ENCODE data around the gene TMEM175. TPM values are rescaled to one million over a fixed set of nuclear protein-coding genes. Genes with fewer than 3 reads are reported as not detected.

Gene TMEM175
- total RNA-seq, 2 donors from 2014 or later, result 20.2 to 24.0 TPM

DNA sequence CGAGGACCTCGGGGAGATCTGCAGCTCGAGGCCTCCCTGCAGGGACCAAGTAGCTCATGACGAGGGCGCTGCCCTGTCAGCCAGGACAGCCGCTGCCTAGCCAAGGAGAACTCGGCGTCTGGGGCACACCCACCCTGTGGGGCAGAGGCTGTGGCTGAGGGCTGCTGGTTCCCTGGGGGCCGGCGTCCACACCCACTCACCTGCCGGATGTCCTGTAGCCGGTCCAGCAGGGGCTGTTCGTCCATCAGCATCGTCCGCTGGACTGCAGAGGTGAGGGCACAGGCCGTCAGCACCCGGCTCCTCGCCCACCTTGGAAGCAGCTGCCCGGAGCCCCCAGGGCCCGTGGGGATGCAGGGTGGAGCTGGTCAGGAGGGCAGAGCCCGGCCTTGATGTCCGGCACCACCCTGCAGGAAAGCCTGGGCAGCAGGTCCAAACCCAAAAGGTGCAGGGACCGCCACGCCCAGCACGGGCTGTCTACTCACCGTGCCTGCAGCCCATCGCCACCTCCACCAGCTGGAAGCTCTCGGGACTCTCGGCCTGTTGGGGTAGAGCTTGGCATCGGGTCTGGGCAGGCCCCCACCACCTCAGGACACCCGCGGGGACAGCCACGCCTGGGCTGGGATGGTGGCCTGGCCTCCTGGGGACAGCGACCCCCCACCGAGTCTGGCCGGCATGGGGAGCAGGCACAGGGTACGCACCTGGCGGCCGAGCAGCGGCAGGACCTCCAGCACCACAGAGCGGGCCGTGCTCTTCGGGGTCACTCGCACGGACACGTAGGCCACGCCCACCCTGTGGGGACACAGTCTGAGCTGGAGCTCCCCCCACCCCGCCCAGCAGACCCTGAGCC lies 34.2 kb downstream of the TMEM175 start:
- DNase-seq (ENCODE audit: low spot score), result no peak
- TF ChIP-seq, protein P1, sequence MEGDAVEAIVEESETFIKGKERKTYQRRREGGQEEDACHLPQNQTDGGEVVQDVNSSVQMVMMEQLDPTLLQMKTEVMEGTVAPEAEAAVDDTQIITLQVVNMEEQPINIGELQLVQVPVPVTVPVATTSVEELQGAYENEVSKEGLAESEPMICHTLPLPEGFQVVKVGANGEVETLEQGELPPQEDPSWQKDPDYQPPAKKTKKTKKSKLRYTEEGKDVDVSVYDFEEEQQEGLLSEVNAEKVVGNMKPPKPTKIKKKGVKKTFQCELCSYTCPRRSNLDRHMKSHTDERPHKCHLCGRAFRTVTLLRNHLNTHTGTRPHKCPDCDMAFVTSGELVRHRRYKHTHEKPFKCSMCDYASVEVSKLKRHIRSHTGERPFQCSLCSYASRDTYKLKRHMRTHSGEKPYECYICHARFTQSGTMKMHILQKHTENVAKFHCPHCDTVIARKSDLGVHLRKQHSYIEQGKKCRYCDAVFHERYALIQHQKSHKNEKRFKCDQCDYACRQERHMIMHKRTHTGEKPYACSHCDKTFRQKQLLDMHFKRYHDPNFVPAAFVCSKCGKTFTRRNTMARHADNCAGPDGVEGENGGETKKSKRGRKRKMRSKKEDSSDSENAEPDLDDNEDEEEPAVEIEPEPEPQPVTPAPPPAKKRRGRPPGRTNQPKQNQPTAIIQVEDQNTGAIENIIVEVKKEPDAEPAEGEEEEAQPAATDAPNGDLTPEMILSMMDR (IDR thresholded peaks at IDR 0.05), result no peak
- Histone ChIP-seq H3K36me3 (peaks cover 9% of the 10 kb centered on the region), H3K4me3 (no peak overlapping the region), H3K27me3 (no peaks in the 10 kb centered on the region), H3K27ac (no peak overlapping the region), H3K9me3 (no peaks in the 10 kb centered on the region), H3K4me1 (peaks cover 0 to 17% of the 10 kb centered on the region in 2 donors)

DNA sequence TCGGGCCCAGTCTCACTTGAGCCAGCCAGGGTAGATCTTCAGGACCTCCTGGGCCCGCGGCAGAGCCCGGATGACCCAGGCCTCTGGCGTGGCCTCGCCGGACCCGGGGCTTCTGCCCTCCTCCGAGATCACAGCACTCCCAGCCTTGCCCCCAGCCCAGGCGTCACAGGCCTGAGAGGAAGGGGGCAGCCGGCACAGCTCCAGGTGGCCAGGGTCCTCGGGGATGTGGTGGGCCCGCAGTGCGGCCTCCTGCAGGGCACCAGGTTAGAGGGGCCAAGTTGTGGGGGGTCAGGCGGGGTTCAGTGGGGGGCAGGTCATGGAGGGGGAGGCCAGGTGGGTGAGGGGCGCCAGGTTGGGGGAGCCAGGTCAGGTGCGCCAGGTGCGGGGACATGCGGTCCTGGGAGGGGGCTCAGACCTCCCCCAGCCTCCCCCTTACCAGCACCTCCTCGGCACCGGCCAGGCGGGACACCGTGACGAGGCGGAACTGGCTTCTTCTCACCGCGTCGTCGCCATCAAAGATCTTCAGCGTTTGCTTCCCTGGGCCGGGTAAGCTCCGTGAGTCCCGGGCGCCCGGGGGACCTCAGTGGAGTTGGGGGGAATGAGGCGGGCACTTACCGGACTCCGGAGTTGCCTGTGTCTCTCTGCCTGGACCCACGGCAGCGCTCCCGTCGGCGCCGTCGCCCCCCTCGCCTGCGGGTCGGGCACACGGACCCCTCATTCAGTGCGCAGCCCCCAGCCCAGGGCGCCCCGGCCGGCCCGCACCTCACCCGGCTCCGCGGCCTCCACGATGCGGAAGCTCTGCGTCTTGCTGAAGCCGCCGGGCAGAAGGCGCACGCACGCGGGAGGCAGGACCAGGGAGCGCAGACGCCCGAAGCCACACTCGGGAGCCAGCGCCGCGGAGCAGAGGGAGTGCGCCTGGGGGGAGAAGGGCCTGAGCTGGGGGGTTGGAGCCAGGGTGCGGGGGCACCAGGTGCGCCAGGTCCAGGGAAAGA lies 35.1 kb downstream of the TMEM175 start:
- TF ChIP-seq, protein P1 (IDR thresholded peaks at IDR 0.05), result no peak
- Histone ChIP-seq H3K4me3 (peak overlapping the region in 1 of 2 donors; percentile 21), H3K4me1 (peaks cover 0 to 26% of the 10 kb centered on the region in 2 donors), H3K36me3 (peaks cover 4% of the 10 kb centered on the region), H3K27me3 (no peaks in the 10 kb centered on the region), H3K27ac (no peak overlapping the region), H3K9me3 (no peaks in the 10 kb centered on the region)
- no peak for DNase-seq (ENCODE audit: low spot score)

DNA sequence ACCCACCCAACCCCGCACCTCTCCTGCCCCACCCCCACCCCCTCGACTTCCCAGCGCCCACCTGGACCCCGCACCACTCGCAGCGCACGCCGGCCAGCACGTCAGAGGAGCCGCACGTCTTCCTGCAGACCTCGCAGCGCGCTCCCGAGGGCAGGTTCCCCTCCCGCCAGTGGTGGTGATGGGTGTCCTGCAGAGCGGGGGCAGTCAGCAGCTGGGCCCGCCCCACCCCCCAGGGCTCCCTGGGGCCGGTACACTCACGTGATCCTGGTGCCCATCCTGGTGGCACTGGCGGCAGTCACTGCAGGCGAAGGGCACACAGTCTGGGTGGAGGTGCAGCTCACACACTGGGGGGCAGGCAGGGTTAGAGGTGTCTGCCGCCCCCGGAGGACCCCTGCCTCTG lies 36.0 kb downstream of the TMEM175 start:
- no peak for DNase-seq (ENCODE audit: low spot score)
- Histone ChIP-seq H3K9me3 (no peaks in the 10 kb centered on the region), H3K4me3 (peak overlapping the region in 1 of 2 donors; percentile 21), H3K36me3 (no peaks in the 10 kb centered on the region), H3K27me3 (no peaks in the 10 kb centered on the region), H3K27ac (no peak overlapping the region), H3K4me1 (peaks cover 0 to 32% of the 10 kb centered on the region in 2 donors)
- TF ChIP-seq, protein P1 (IDR thresholded peaks at IDR 0.05), result no peak

DNA sequence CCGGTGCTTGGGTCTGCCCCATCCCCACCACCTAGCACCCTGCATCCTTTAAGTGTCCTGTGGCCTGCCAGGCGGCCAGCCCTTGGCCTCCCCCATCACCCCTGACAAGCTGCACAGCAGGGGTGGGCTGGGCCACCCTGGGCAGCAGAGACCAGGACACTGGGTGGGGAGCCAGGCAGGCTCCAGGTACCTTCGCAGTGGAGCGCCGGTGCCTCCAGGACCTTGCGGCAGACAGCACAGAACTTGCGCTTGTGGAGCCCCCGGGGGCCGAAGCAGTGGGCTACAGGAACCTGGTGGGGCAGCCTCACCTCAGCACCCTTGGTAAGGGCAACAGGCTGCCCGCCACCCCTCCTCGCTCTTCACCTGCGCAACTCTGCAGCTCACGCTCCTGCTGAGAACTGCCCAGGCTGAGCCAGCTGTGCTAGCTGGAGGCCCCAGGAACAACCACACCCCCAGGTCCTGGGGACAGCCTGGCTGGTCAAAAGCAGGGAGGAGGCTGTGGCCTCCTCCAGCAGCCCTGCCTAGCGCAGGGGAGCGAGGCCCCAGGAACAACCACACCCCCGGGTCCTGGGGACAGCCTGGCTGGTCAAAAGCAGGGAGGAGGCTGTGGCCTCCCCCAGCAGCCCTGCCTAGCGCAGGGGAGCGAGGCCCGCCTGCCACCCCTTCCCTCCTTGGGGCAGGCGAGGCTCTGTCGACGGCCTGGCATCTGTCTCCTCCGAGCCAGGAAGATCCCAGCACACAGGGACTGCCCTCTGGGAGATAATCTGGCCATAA lies 36.5 kb downstream of the TMEM175 start:
- no peaks in the 10 kb centered on the region for H3K36me3 ChIP-seq
- no peaks in the 10 kb centered on the region for H3K9me3 ChIP-seq
- H3K27ac ChIP-seq, result no peak overlapping the region
- no peak overlapping the region for H3K4me3 ChIP-seq
- no peaks in the 10 kb centered on the region for H3K27me3 ChIP-seq
- peaks cover 0 to 34% of the 10 kb centered on the region in 2 donors for H3K4me1 ChIP-seq
- DNase-seq (ENCODE audit: low spot score), result no peak
- TF ChIP-seq, protein P1 (IDR thresholded peaks at IDR 0.05), result no peak

DNA sequence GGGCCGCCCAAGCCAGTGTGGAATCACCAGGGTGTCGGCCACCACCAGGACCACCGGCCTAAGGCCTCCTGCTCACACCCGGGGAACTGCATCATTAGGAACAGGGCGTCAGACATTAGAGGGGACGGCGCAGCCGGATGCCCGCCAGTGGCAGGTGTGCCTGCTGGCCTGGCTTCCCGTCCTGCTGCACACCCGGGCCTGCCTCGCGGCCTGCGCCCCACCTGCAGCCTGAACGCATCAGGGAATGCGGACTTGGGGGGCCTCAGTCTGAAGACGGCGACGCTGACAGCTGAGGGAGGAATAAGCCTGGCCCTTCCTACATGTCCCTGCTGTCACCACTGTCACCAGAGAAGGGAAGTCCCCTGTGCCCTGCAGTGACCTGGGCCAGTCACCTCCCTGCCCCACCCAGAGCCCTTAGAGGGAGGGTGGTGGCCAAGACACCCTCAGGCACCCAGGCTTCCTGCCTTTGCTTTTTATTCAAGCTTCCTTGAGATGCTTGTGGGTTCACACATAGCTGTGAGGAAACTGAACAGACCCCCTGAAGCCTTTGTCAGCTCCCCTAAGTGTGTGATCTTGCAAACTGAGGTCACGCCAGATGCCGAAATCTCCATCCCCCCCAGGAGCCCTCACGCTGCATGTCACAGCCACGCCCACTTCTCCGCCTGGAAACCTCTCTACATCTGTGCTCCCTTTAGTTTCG lies 37.9 kb downstream of the TMEM175 start:
- TF ChIP-seq, protein P1 (IDR thresholded peaks at IDR 0.05), result no peak
- Histone ChIP-seq H3K4me3 (no peak overlapping the region), H3K36me3 (no peaks in the 10 kb centered on the region), H3K4me1 (peaks cover 0 to 37% of the 10 kb centered on the region in 2 donors), H3K27me3 (no peaks in the 10 kb centered on the region), H3K9me3 (no peaks in the 10 kb centered on the region), H3K27ac (no peak overlapping the region)
- DNase-seq (ENCODE audit: low spot score), result no peak
